Activated effector memory CD4-positive, alpha-beta T cell treated with Interleukin-2 at 50 U/mL for 16 hours (primary cell): ENCODE data around the gene CAPZB.
A peak's percentile ranks its signal among the peaks of the same experiment; 100 is the strongest.

ENCODE experiments used
- DNase-seq: peaks from one replicate; pipeline ENCODE4 v3.0.0-alpha.2; 2020

Gene CAPZB

GRCh38 chr1:19342894-19343616 is 142.3 kb downstream of the CAPZB start:
- no peak for DNase-seq

- no peak for DNase-seq
Measured at GRCh38 chr1:19342062-19342750, 143.1 kb downstream of the CAPZB start.

GRCh38 chr1:19341201-19342061 is 143.9 kb downstream of the CAPZB start:
- DNase-seq = peak; percentile 62

- no peak for DNase-seq
Measured at GRCh38 chr1:19340387-19340937, 144.9 kb downstream of the CAPZB start.

- no peak for DNase-seq
Measured at GRCh38 chr1:19339214-19339861, 146.0 kb downstream of the CAPZB start.

- no peak for DNase-seq
Measured at GRCh38 chr1:19338323-19338762, 147.0 kb downstream of the CAPZB start.

- no peak for DNase-seq
Measured at GRCh38 chr1:19337289-19337688, 148.1 kb downstream of the CAPZB start.

GRCh38 chr1:19336543-19336942 is 148.8 kb downstream of the CAPZB start:
- no peak for DNase-seq

GRCh38 chr1:19333587-19334354 is 151.6 kb downstream of the CAPZB start:
- no peak for DNase-seq

GRCh38 chr1:19332832-19333231 is 152.5 kb downstream of the CAPZB start:
- no peak for DNase-seq

GRCh38 chr1:19331262-19331878 is 154.0 kb downstream of the CAPZB start:
- DNase-seq = no peak

- DNase-seq = no peak
Measured at GRCh38 chr1:19330449-19331135, 154.7 kb downstream of the CAPZB start.

GRCh38 chr1:19329611-19330010 is 155.7 kb downstream of the CAPZB start:
- no peak for DNase-seq

- no peak for DNase-seq
Measured at GRCh38 chr1:19329188-19329587, 156.2 kb downstream of the CAPZB start.

- DNase-seq = no peak
Measured at GRCh38 chr1:19328486-19328885, 156.9 kb downstream of the CAPZB start.

GRCh38 chr1:19327736-19328135 is 157.6 kb downstream of the CAPZB start:
- DNase-seq = no peak

GRCh38 chr1:19327301-19327700 is 158.0 kb downstream of the CAPZB start:
- no peak for DNase-seq

- DNase-seq = no peak
Measured at GRCh38 chr1:19326748-19327065, 158.6 kb downstream of the CAPZB start.

GRCh38 chr1:19325958-19326747 is 159.2 kb downstream of the CAPZB start:
- no peak for DNase-seq

- DNase-seq = no peak
Measured at GRCh38 chr1:19325368-19325957, 159.9 kb downstream of the CAPZB start.
